Nephron progenitor cell (in vitro differentiated cells): ENCODE results near the gene PRKAG1.

Experiments
- DNase-seq: peaks from one replicate; pipeline ENCODE4 v3.0.0; 2021
- H3K27ac Mint-ChIP-seq: 2 replicates; pipeline ENCODE4 v1.8.0; 2021; ENCODE audit warnings: mild to moderate bottlenecking, moderate library complexity, mixed read lengths
- H3K27me3 Mint-ChIP-seq: 2 replicates; pipeline ENCODE4 v1.8.0; 2021; ENCODE audit warnings: mild to moderate bottlenecking, low read depth, mixed read lengths; ENCODE audit not compliant: poor library complexity
- H3K36me3 Mint-ChIP-seq: 2 replicates; pipeline ENCODE4 v1.8.0; 2021; ENCODE audit warnings: low read depth, mixed read lengths
- H3K4me1 Mint-ChIP-seq: 2 replicates; pipeline ENCODE4 v1.8.0; 2021; ENCODE audit warnings: mixed read lengths
- H3K4me3 Mint-ChIP-seq: 2 replicates; pipeline ENCODE4 v1.8.0; 2021; ENCODE audit warnings: mild to moderate bottlenecking, moderate library complexity, mixed read lengths
- H3K9me3 Mint-ChIP-seq: 2 replicates; pipeline ENCODE4 v1.8.0; 2021; ENCODE audit warnings: mild to moderate bottlenecking, moderate library complexity, mixed read lengths
- CTCF ChIP-seq: fragments of 200-600 bp; sonication (generic); IDR thresholded peaks from 2 replicates; pipeline ENCODE4 v1.5.0; 2021; ENCODE audit warnings: antibody characterized with exemption

Gene PRKAG1

GRCh38 chr12:49044660-49045059, 26.1 kb upstream of the PRKAG1 start:
- no peaks in the 10 kb centered on the region for H3K4me1 Mint-ChIP-seq
- H3K27ac Mint-ChIP-seq, result no peak overlapping the region
- H3K36me3 Mint-ChIP-seq, result peaks cover 73% of the 10 kb centered on the region
- no peak overlapping the region for H3K4me3 Mint-ChIP-seq
- no peaks in the 10 kb centered on the region for H3K9me3 Mint-ChIP-seq
- no peak for TF ChIP-seq CTCF
- peaks cover 5% of the 10 kb centered on the region for H3K27me3 Mint-ChIP-seq
- no peak for DNase-seq

- peak; percentile 57 for TF ChIP-seq CTCF
- Mint-ChIP-seq H3K27ac (no peak overlapping the region), H3K9me3 (no peaks in the 10 kb centered on the region), H3K4me3 (no peak overlapping the region), H3K4me1 (no peaks in the 10 kb centered on the region), H3K36me3 (peaks cover 72% of the 10 kb centered on the region), H3K27me3 (peaks cover 5% of the 10 kb centered on the region)
- DNase-seq, result peak; percentile 80
These were observed 25.3 kb upstream of the PRKAG1 start for GRCh38 chr12:49043856-49044258.

GRCh38 chr12:49043241-49043640, 24.7 kb upstream of the PRKAG1 start:
- H3K4me1 Mint-ChIP-seq, result no peaks in the 10 kb centered on the region
- no peak overlapping the region for H3K4me3 Mint-ChIP-seq
- H3K27me3 Mint-ChIP-seq, result peaks cover 5% of the 10 kb centered on the region
- H3K9me3 Mint-ChIP-seq, result no peaks in the 10 kb centered on the region
- H3K27ac Mint-ChIP-seq, result no peak overlapping the region
- DNase-seq, result no peak
- H3K36me3 Mint-ChIP-seq, result peaks cover 70% of the 10 kb centered on the region
- no peak for TF ChIP-seq CTCF

- no peak for TF ChIP-seq CTCF
- no peaks in the 10 kb centered on the region for H3K4me1 Mint-ChIP-seq
- peaks cover 65% of the 10 kb centered on the region for H3K36me3 Mint-ChIP-seq
- DNase-seq, result no peak
- no peak overlapping the region for H3K27ac Mint-ChIP-seq
- no peak overlapping the region for H3K4me3 Mint-ChIP-seq
- no peaks in the 10 kb centered on the region for H3K9me3 Mint-ChIP-seq
- peaks cover 5% of the 10 kb centered on the region for H3K27me3 Mint-ChIP-seq
These were observed 23.4 kb upstream of the PRKAG1 start for GRCh38 chr12:49041881-49042484.

GRCh38 chr12:49041036-49041880, 22.7 kb upstream of the PRKAG1 start:
- H3K9me3 Mint-ChIP-seq, result no peaks in the 10 kb centered on the region
- no peak for TF ChIP-seq CTCF
- no peak overlapping the region for H3K27ac Mint-ChIP-seq
- H3K4me3 Mint-ChIP-seq, result no peak overlapping the region
- no peaks in the 10 kb centered on the region for H3K4me1 Mint-ChIP-seq
- H3K27me3 Mint-ChIP-seq, result peaks cover 5% of the 10 kb centered on the region
- no peak for DNase-seq
- peaks cover 64% of the 10 kb centered on the region for H3K36me3 Mint-ChIP-seq
